Myocyte (in vitro differentiated cells): ENCODE data around the gene FEN1. TPM values are rescaled to one million over a fixed set of nuclear protein-coding genes. Genes with fewer than 3 reads are reported as not detected.

Experiments
- DNase-seq: peaks from one replicate; pipeline ENCODE4 v3.0.0-alpha.2; 2012; ENCODE audit warnings: low read depth
- total RNA-seq: library from RNA; depleted of rRNA; stranded (reverse); fragments of >200 nt; gene quantifications from 2 replicates; pipeline ENCODE4 v1.2.3, GENCODE V29; 2014

FEN1 gene
- total RNA-seq, 1 donor from 2014 or later: 13.9 TPM

DNA sequence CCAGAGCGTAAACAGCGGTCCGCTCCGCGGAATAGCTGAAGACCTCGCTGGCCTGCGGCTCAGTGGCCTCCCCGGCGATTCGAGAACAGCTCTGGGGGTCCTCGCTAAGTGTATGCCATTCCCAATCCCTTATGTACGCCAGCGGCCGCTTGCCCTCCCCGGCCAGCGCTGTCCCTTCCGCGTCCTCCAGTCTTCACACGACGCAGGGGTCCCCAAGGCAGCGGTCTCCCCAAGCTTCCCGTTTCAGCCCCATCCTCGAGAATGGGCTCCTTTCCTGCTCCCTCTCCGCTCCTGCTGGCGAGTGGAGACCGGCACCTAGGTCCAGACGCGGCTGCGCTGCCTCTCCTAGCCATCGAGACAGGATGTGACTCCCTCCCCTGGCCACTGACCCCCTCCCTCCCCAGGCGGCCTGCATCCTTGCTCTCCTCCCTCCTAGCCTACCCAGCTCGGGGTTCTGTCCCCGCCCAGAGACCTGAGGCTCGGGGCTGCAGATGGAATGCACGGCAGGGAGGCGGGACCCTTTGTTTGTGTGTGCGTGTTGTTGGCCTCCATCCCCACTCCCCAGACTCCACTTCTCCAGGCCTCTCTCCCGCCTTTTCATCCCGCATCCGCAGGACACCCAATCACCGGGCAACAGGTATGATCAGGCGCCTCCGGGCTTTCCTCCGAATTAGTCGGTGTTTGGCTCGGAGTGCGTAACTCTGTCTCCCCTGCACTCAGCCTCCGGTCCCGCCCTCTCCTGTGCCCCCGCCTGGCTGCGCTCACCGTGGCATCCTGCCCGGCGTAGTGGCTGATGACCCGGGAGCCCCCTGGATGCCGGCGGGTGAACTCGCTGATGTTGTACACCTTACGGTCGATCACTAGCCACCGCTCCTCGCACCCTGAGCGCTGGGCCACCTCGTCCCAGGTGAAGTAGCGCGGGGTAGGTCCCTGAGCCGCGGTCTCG lies 23.4 kb downstream of the FEN1 start:
- DNase-seq: peak; percentile 69

DNA sequence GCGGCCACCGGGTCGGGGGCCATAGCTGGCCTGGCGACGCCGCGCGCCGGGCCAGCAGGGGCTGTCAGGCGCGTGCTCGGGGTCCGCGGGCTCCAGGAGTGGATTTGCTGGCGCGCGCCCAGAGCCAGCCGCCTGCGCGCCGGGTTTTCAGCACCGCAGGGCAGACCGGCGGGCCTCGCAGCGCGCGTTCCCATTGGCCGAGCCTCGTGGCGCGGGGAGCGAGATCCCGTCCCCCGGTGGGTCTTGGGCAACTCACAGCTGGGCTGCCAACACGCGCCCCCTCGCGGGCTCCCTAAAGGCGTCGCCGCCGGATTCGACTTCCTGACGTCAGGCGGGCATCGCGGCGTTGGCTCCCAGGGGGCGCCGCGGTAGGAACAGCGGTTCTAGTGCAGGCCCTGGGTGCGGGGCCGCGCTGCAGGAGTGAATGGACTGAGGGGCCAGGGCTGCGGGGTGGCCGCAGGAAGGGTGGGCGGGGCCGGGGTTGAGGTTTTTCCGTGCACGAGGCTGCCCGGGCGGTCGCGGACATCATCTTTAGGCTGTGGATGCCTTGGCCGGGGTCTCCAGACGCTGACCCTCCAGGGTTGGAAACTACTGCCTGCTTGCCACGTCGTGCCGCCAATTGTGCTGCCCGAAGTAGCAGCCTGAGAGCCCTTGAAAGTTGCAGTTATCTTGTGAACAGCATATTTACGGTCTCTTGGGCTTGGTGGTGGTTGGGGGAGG lies 24.2 kb downstream of the FEN1 start, which contains the start of gene FADS1:
FADS1 (minus strand) TSS at position 268 of the 720 bp plus-strand sequence; CDS start at position 194, 74 bp downstream.
- DNase-seq: peak; percentile 96

DNA sequence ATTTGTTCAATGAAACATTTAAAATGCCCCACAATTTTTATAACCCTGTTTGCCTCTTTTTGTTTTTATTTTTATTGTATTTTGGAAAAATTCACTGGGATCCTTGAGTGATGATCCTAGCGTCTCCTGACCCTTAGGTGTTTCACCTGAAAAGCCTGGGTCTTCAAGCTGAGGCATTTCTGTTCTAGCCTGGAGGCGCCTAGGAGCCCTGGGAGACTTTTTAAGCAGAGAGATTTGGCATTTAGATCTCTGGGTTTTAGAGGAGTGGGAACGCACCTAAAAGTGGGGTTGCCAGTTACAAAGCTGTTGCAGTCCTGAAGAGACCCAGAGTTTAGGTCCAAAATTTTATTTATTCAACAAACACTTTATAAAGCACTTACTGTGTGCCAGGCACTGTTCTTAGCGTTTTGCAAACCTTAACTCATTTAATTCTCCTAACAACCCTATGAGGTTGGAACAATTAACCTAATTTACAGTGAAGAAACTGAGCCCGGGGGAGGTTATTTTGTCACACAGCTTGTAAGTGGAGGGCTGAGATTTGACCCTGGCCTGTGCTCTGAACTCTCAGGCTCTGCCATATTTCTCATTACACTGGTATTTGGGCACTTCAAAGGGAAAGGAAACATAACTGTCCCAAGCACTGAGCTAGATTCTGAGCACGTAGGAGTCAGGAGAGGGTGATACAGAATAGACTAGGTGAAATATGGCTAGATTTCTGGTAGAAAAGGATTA lies 24.9 kb downstream of the FEN1 start:
- DNase-seq: no peak

DNA sequence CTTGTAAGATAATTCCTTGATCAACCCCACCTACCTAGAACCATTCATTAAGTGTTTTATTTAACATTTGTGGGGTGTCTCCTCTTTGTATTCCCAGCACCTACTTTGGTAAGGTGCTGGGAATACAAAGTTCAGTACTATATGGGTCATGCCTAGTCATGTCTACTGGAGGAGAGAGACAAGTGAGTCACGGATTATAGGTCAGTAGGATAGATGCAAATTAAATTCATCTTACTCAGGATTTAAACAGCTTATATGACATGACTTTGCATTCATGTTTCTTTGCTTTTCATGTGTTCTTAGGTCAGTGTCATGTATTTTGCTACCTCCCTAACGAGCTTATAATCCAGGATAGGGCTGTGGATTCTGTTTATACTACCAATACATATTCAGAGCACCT lies 27.5 kb downstream of the FEN1 start:
- DNase-seq: no peak

DNA sequence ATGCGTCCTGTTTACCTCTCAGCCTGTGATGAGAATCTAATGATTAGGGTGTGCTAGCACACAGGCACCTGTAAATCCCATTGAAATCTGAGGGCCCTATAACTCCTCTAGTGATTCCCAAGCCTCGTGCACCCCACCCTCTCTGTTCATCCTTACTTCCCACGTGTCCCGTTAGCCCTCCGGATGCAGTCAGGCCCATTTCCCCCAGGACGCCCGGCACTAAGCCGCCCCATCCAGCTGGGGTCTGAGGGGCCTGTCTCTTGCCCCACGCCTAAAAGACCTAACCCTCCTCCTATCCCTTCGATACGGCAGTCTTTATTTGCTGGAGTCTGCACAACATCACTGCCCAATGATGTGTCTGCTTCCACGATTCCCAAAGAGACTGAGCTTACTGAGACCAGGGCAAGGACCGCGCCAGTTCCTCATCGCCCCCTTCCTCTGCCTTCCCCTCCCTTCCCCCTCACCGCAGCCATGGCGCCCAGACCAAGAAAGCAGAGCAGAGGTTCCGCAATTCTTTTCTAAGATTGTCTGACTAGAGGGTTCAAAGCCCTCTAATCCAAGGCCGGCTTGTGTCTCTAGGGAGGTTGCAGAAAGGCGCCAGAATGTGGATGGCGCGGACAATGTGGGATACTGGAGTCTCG lies 34.3 kb downstream of the FEN1 start:
- DNase-seq: no peak

DNA sequence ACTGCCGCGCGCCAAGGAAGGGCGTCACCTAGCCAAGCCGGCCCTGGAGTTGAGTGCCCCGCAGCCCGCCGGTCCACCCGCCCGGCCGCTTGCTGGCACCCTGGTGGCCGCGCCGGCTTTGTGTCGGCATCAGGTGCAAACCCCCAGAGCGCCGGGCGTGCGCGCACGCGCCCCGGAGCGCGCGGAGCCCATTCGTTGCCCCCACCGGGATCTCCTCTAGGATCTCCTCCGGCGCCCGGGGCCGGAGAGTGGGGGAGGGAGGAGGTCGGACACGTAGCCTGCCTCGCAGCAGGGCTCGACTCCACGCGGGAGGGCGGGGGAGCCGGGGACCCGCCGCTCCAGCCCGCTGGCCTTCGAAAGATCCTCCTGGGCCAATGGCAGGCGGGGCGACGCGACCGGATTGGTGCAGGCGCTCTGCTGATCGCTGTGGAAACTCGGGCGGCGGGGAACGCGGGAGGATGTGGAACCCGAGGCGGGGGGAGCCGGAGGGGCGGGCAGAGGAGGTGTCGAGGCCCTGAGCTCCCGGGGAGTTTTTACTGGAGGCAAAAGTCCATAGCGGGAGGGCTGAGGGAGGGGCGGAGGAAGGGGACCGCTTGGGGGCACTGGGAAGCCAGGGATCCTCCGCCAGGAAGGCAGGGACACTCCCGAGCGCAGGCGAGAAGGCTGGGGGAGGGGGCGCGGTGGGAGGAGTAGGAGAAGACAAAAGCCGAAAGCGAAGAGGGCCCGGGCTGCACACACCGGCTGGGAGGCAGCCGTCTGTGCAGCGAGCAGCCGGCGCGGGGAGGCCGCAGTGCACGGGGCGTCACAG lies 35.1 kb downstream of the FEN1 start, which contains the start of gene FADS2:
FADS2 (plus strand) TSS at position 730 of the 808 bp plus-strand sequence. CDS start 91 bp downstream, outside the sequence.
- DNase-seq: peak; percentile 89

DNA sequence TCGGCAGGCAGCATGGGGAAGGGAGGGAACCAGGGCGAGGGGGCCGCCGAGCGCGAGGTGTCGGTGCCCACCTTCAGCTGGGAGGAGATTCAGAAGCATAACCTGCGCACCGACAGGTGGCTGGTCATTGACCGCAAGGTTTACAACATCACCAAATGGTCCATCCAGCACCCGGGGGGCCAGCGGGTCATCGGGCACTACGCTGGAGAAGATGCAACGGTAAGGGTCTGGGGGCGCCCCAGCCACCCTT lies 35.6 kb downstream of the FEN1 start:
- no peak for DNase-seq

DNA sequence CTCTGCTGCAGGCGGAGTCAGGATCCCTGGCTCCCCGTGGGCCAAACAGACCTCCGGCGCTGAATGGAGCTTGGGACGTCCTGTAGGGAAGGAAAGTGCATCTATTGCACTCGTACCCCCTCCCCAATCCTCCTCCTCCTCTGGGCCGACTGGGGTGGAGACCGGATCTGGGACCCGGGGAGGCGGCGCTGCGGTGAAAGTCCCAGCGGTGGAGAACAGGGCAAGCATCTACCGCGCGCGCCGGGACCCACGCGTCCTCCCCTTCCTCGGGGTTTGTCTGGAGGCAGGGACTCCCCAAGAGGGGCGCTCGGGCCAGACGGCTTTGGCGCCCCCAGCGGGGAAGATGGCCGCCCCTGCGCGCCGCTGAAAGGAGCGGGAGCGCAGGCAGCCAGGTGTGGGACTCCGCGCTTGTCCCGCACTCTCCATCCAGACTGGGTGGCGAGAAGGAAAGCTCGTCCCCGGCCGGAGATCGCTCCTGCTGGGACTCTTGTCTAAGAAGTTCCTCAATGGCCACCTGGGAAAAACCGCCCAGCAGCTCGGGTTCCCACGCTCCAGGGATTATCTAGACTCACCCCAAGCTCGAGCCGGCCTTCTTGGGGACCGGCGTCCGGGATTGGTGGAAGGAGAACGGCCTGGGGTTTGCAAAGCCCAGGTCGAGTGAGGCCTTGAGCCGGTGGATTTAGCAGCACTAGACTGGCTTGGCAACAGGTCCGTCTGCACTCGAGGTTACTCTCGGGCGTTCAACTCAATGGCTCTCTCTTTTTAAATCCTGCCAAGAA lies 36.1 kb downstream of the FEN1 start:
- peak; percentile 25 for DNase-seq

DNA sequence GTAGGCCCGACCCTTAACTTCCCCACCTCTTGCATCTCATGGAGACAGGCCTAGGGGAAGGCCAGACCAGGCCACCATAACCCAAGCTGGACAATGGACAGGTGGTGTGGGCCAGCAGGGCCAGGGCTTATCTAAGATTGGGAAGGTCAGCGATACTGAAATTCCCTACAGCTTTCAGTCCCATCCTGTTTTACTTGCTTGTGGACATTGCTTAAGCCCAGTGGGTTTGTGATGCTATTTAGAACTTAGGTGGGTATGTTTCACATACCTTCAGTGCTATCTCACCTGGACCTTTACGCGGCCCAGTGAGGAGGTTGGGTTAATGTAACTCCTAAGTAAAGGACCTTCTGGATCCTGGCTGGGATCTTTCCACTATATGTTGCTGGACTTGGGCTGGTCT lies 37.1 kb downstream of the FEN1 start:
- DNase-seq: no peak

DNA sequence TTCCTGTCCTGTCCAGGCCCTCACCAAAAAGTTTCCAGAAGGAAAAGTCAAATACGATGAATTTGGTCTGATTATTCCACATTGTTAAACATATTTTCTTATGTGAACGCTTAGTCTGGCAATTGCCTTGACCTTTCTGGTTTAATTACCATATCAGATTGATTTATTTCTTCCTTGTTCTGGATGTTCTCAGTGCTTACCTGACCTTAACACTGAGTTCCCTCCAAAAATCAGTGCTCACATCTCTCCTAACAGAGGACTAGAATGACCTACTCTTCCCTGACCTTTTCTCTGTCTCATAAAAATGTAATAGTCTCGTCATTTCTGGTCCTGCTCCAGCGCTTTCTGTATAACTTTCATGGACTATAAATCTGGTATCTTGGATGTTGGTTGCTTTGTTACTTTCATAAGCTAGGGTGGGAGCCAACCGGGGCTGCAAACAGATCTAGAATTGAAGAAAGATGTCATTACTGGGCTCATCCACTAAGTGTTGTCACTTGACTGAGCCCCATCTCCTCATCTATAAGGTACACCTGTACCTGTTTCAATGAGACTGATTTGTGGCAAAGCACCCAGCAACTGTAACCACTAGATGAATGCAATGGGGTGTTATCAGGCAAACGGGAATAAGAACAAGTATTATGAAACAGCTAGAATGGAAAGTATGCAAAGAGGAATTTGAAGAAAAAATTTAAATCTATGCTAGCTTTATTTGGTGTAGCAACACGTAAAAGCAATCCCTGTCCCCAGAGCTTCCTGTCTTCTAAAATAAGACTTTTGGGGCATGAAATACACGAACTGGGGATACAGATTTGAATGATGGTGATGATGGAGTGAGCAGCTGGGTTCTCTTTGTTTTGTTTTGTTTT lies 37.8 kb downstream of the FEN1 start:
- DNase-seq: no peak

DNA sequence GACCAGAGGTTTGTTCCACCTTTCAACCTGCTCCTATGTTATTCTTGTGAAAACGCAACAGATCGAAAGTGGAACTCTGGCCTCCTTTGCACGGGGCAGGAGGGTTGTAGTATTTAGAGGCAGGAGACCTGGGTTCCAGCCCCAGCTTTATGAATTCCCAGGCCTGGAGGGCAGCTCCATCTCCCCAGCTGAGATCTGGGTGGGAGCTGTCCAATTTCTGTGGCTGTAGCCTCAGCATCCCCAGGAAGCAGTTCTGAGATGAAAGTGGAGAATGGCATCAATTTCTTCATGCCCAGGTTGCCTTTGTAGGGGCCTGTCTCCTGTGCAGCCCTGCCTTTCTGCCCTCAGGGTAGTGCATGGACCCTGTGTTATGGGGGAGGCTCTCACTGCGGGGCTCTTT lies 39.5 kb downstream of the FEN1 start:
- no peak for DNase-seq

DNA sequence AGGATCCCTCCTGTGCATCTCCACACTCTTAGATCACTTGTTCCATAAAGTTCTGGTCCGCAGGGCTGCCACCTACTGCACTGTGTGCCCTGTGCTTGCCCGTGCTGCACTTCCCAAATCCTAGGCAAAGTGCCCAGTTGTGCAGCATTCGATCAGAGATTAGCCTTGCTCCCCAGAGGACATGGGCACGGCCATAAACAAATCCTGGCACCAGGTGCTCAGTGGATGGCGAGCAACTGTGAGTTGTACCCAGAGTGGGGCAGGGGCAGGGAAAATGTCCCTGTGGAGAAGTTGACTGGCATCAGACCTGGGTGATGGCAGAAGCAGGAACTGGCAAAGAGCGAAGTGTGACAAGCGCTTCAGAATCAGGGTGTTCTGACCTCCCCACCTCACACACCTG lies 40.0 kb downstream of the FEN1 start:
- DNase-seq: no peak

DNA sequence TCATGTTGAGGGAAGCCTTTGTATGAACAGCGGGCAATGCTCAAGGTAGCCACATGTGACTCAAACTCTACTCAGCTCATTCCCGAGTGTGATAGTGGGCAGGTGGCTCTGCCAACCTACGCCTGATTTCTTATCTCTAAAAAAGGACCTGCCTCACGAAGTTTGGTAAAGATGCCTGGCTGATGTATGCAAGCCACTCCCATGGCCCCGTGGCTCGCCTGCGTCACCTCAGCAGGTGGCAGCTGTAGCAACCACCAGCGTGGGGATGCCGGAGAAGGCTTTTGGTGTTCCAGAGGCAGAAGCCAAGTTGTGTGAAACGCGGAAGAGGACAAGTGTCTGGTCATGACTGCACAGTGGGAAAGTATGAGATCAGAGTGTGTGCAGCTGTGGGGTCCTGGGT lies 40.8 kb downstream of the FEN1 start:
- DNase-seq: no peak

DNA sequence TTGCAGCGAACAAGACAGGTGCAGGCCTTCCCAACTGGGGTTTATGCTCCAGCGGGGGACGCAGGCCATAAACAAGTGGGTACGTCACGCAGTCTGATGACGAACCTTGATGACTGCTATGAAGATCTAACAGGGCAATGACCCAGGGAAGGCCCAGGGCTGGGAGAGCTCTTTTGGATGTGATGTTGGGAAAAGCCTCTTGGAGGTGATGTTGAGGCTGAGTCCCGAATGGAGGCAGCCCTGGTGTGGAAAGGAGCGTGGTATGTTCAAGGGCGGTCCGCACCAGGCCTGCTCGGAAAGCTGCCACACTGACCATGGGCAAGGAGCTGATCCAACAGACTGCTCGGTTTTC lies 41.2 kb downstream of the FEN1 start:
- DNase-seq: no peak

DNA sequence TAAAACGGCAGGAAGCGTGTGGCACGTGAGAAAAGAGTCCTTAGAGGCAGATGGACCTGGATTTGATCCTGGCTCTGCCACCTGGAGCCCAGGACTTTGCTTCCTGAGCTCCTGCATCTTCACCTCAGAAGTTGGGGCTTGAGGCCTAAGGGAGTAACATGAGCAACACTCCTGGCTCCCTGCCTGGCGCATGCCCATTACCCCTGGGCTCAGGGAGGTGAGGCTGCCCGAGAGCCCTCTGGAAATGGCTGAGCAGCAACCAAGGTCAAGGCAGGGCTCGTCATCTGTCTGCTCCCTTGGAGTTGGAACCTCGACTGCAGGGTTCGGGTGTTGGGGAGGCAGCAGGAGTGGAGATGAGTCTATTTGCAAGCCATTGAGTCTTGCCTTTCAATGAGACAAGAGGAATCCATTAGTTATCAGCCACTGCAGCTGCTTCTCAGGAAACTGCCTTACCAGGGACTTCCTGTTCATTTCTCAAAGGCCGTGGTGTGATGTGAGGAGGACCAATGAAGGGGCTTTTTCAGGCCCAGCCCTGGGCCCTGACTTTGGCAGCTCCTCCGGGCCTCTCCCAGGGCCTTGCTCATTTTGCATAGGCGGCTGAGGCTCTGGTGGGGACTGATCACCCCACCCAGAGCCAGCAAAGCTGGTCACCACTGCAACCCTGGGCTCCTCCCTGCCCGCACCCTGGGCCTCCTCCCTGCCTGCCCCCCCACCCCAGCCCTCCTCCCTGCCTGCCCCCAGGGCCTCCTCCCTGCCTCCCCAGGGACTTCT lies 41.8 kb downstream of the FEN1 start:
- DNase-seq: peak; percentile 55

DNA sequence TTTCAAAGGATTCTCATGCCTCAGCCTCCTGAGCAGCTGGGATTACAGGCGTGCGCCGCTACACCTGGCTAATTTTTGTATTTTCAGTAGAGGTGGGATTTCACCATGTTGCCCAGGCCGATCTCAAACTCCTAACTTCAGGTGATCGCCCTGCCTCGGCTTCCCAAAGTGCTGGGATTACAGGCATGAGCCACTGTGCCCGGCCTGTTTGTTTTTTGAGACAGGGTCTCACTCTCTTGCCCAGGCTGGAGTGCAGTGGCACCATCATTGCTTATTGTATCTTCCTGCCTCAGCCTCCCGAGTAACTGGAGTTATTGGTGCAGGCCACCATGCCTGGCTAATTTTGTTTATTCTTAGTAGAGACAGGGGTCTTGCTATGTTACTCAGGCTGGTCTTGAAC lies 43.5 kb downstream of the FEN1 start:
- DNase-seq: no peak

DNA sequence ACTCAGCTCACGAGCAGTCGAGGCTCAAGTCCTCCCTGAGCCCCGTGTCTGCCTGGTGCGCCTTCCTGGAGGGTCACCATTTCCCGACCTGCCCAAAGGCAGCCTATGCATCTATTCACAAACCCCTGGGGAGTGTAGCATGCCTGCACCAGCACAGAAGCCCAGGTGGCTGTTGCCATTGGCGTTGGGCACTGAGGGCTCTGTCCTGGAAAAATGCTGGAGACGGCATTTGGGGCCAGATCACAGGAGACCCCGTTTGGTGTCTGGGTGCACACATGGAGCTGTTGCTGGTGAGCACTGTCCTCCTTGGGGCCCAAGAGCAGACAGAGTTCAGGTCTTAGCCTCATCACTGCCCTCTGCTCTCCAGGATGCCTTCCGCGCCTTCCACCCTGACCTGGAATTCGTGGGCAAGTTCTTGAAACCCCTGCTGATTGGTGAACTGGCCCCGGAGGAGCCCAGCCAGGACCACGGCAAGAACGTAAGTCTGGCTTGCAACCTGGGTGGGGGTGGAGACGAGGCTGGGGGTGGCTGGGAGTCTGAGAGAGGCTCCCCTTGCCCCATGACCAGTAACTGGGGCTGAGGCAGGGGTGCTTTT lies 44.8 kb downstream of the FEN1 start:
- DNase-seq: no peak

DNA sequence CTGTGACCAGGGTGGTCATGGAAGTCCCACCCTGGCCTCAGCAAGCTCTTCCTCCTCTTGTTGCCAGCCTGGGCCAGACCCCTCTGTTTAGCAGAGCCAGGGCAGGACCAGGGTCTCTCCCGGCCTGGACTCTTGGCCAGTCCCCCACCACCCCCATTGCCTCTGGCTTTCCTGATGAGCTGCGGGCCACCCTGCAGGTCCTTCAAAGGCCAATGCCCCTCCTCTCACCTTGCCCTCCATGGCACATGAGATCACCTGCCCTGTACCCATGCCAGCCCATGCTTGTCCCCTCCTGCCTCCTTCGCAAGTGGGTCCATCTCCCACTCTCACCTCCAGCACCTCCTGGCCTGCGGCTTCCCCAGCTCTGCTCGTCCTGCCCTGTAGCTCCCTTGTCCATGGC lies 45.8 kb downstream of the FEN1 start:
- no peak for DNase-seq
